ENCODE results near the gene PECR.

PECR gene

DNA sequence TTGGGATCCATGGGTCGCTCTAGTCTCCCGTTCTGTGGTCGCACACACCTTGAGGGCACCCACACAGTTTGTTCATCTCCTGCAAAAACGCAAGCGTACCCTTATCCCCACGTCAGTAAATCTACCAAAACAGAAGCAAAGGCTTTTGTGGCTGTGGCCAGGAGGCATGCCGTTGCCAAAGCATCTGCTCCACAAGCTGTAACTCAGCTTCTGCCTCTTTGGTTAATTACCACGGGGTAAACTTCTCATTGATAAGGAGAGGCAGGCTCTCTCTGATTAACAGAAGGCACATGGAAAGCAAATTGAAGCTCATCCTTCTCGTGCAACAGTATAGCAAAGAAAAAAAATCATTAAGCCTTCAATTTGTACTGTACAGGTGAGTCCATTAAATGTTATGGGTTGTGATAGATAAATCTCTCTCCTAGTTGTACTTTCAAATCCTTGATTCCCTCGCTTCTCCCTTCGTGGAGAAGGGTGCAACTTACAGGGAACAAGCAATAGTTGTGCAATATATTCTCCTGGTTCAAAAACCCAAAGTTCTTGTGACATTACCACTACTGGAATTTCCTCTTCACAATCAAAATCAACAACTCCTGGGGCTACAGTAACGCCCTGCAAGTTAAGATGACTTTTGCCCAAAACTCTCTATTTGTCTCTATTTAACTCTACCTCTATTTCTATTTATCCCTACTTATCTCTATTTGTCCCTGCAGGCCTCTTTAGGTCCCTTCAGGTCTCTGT lies 10.3 kb downstream of the PECR start:
- DNase-seq (ENCODE audit: low spot score): no peak

DNA sequence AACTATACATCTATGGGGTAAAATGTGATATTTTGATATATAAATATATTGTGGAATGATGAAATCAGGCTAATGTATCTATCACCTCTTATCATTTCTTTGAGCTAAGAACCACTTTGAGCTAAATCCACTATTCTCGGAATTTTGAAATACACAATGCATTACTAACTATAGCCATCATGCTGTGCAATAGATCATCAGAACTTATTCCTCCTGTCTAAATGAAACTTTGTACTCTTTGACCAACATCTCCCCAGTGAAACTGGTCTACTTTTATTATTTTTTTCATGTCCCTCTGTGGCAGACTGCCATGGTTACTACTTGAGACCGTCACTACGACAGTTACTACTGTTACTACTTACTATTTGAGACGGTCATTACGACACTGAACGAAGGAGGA lies 11.4 kb downstream of the PECR start:
- DNase-seq (ENCODE audit: low spot score): no peak

DNA sequence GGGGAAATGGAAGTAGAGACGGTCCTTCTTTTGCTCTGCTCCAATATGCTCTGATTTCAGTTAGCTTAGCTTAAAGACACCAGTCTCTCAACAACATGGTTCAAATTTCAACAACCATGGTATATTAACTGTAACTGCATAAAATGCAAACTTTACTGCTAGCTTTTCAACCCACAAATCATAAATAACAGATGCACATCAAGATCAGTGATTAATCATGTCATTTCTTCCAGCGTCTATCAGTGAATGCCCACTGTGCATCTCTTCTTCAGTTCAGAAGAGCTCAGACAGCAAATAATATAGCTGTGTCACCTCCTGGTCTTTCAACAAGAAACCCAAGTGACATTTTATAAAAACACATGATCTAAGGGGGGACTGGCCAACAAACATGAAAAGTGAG lies 12.6 kb downstream of the PECR start:
- DNase-seq (ENCODE audit: low spot score): no peak

DNA sequence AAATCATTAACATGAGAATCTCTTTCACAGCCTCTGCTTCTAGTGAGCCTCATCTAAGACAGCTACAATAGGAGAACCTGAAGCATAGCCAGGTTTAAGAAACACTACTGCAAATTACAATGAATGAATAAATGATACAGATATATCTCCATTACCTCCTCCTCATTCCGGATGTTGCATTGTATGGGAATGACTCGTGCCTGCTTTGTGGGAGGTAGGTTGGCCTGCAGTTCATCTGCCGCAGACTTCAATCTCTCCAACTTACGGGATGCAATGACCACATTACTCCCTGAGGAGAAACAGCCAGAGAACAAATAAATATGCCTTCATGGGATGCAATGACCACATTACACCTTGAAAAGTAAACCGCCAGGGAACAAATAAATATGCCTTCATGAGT lies 15.4 kb downstream of the PECR start:
- DNase-seq (ENCODE audit: low spot score): no peak

DNA sequence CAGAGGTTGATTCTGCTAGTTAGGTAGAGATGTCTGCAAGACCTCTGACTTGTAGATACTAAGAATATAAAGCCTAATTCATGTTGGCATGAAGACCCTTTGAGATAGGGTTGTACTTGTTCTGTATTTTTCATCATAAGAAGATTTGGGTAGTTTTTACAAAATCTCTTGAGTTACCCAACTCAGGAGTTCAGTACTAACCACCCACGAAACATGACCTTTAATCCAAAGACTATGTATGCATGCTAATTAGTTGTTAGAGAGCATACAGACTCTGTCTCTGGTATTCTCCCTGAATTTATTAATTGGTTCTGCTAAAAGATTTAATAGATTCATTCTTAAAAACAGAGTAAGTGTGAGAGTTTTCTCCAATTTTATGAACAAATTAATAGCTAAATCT lies 16.9 kb downstream of the PECR start:
- no peak for DNase-seq (ENCODE audit: low spot score)

DNA sequence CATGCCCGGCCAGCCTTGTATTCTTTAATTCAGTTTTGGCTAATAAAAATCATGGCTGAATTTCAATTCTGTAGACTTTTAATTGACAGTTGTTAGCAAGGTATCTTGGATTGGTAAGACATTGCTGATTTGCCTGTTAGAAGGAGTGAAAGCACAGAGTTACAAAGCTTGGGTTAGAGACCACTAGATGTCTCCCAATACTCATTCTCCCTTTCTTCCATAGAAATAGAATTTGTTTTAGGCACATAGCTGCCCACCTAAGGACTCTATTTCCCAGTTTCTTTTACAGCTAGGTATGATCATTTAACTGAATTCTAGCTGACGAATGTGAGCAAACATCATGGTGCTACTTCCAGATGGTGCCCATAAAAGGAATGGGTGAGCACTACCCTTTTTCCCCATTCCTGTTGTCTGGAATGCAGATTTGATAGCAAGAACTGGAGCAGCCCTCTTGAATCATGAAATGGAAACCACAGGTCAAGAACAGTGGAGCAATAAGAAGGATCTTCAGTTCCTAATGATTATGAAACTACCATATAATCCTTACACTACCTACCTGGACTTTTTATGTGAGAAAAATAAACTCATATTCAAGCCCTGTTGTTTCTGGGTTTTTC lies 17.5 kb downstream of the PECR start:
- no peak for DNase-seq (ENCODE audit: low spot score)

DNA sequence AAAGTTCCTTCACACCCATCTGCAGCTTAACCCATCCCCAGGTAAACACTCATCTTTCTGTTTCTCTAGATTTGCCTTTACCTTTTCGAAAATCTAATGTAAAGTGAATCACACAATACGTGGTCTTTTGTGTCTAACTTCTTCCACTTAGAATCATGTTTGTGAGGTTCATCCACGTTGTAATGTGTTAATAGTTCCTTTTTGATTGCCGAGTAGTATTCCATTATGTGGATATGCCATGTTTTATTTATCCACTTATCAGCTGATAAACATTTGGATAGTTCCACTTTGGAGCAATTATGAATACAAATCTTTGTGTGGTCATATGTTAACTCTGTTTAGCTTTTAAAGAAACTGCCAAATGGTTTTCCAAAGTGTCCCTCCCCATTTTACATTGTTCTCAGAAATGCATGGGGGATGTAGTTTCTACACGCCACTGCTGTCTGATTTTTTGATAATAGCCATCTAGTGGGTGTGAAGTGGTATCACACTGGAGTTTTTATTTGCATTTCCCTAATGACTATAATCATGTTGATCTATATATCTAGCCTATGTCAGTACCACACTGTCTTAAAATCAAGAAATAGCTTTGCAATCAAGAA lies 22.3 kb downstream of the PECR start:
- DNase-seq (ENCODE audit: low spot score): no peak

DNA sequence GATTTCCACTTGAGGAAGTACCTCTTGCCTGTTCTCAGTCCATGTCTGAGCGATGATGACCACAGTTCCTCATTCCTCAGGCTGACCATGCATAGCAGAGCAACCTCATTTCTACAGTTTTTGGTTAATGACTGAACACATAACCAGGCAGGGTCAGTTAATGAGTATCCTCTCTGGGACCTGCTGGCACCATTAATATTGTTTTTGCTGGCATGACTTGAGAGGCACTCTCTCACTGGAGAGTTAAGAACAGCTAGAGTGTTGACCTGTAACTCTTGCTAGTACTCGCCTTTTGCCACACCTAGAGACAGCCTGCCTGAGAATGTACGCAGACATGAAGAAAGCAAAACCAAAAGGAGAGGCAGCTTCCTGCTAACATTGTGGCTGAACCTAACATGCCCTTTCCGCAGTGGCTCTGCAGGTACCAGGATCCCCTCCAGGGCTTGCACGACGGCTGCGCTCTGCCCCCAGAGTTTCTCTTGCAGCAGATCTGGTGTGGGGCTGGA lies 23.9 kb downstream of the PECR start:
- DNase-seq (ENCODE audit: low spot score): no peak

DNA sequence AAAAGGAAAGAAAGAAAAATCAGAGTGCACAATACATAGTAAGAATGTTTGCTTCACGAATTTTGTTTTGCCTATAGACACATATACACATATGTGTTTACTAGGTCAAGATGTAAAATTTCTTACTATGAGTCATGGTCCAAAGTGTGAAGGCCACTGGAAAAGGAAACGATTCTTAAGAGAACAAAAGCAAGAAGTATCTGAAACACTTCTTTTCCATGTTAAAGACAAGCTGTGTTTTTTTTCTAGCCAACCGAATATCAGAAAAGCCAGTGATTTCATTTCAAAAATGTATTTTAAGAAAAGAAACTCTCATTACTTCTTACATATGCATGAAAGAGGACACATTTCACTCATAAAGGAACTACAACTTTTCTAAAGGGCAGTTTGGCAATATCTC lies 24.9 kb downstream of the PECR start:
- DNase-seq (ENCODE audit: low spot score): no peak

DNA sequence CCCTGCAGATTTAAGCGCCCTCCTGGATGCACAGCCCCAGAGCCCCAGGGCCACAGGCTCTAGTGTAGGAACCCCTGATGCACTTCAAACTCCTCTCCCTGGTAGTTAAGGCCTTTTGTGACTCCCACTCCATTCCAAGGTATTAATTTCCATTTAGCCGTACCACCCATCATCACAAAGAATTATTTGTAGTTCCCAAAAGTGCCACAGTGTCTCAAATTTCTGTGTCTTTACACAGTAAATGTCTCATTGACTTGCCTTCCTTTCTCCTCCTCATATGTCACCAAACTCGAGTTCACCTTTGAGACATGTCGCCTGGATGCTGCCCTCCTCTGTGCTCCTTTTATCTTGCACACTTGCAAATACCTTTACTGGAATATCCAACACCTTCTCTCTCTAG lies 25.9 kb downstream of the PECR start:
- no peak for DNase-seq (ENCODE audit: low spot score)

DNA sequence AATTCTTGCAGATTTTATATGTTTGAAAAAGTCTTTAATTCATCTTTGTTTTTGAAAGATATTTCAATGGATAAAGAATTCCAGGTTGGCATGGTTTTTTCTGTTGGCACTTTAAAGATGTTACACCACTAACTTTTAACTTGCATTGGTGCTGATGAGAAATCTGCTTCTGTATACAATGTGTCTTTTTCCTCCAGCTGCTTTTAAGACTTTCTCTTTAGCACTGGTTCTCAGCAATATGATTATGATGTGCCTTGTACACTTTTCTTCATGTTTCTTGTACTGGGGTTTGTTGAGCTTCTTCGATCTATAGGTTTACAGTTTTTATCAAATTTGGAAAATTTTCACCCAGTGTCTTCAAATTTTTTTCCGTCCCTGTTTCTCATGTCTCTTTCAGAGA lies 29.2 kb downstream of the PECR start:
- DNase-seq (ENCODE audit: low spot score): no peak

DNA sequence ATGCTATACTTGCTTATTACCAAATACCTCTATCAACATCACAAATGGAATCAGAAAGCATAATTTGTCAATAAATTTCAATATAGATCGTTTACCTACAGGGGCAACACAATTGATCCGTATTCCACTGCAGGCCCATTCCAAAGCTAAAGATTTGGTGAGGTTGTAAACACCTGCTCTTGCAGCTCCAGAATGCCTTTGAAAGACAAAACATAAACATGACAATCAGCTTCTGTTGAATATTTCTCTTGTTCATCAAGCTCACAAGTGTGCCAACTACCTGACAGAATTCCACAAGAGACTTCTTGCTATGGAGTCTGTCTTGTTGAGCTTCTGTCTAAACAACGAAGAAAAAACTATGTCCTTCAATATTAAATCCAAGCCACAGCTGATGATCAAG lies 30.3 kb downstream of the PECR start:
- DNase-seq (ENCODE audit: low spot score): no peak

DNA sequence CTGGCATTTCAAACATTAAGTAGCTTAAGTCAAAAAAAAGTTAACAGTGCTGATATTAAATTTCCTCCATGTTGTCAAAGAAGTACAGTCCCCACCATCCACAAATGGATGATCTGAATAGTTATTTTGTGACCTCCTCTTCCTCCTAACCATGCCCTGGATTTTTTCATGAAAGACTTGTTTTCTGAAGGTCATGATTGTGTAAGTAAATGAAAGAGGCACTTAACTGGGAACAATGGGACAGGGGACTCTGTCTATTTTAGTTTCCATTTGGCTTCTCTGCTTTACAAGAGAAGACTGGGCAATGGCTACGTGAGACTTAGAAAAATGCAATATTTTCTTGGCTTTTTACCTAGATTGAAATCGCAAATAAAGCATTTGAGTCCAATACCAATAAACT lies 32.2 kb downstream of the PECR start:
- DNase-seq (ENCODE audit: low spot score): no peak

DNA sequence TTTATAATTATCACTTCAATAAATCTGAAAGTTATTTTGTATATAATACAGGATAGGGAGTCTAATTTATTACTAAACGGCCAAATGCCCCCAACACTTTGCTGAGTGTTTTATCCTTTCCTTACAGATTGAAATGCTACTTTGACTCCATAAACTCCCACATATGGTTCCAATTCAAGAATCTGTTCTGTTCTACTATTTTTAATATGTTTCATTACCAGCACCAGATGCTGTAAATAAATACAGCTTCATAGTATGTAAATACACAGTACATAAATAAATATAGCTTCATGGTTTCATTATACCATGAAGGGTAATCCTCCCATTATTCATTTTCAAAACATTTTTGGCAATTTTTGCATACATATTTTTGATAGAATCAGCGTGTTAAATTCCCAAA lies 34.2 kb downstream of the PECR start:
- no peak for DNase-seq (ENCODE audit: low spot score)

DNA sequence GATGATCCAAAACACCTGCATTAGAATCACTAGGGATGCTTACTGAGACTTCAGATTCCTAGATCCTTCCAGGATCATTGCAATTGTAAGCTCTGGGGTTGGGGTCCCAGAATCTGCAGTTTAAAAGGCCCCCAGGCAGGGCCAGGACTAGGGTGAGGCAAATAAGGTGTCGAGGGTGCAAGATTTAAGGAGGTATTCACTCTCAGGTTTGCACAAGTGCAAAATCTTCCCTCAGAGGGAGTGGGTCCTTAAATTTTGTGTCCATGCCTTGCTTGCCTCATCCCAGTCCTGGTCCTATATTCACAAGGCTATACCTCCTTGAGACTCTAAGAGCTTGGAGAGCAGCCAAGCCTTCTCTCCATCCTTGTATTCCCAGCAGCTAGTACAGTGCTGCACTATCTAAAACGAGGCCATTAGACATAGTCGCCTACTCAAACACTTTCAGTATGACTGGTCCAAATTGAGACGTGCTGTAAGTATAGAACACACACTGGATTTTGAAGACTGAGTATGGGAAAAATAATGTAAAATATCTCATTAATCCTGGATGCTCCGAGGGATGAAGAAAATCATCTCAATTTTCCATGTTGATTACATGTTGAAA lies 36.6 kb downstream of the PECR start:
- DNase-seq (ENCODE audit: low spot score): no peak

DNA sequence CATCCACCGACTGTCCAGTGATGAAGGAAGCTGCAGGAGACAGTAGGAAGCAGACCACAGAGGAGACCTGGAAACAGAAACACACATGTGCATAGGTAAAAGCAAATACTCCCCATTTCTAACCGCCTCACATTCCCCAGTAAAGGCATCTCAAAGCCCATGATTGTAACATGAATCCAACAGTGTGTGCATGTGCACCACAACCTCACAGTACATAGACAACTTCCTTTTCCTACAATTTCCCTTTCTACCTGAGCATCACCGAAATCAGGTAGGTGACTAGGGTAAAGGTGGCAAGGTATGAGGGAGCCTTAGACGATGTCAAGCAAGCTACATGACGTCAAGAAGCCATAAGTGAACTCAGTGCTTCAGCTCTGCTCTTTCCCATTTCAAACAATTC lies 37.7 kb downstream of the PECR start:
- no peak for DNase-seq (ENCODE audit: low spot score)

DNA sequence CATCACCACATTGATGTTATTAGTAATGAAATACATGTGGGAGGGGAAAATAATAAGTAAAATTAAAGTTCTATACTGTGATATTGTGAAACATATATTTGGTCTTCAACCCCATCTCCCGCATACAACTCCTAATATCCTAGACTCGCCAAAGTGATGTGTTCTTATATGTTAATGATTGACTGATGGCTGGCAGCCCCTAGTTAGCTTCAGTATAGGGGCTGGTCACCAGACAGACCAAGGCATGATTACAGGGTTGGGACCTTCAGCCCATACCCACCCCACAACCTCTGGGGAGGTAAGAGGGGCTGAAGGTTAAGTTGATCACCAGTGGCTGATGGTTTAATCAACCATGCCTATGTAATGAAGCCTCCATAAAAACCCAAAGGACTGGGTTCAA lies 40.2 kb downstream of the PECR start:
- DNase-seq (ENCODE audit: low spot score): no peak

DNA sequence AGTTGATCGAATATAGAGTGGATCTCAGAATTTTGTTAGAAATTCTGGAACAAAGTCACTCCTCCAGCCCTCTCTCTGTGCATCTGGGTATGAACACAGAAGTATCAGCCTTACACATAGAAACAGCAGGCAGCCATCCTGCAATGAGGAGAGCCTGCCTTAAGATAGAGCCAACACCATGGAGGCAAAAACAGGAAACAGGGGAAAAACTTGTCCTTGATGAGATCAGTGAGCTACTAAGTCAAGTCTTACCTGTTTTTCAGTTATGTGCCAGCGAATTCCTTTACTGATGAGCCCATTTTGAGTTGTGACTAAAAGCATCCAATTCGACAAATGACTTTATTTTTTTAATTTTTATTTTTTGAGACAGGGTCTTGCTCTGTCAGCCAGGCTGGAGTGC lies 41.7 kb downstream of the PECR start:
- DNase-seq (ENCODE audit: low spot score): no peak

DNA sequence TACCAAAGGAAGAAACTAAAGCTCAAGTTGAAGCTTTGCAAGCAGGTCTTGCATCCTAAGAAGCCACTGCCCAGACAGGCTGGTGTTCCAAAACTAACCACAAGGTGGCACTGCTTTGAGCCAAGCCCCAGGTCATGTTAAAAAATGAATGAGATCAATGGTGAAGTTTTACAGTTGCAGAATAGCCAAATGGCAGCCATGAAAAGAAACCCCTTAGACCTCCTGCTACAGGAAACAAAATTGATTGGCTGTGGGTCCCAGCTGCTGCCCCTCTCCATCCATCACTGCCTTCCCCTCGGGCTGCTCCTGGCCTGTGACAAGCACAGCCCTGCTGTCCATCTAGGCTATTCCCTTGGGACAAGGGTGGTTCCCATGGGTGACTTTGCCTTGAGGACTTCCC lies 47.5 kb downstream of the PECR start:
- DNase-seq (ENCODE audit: low spot score): peak; percentile 30

DNA sequence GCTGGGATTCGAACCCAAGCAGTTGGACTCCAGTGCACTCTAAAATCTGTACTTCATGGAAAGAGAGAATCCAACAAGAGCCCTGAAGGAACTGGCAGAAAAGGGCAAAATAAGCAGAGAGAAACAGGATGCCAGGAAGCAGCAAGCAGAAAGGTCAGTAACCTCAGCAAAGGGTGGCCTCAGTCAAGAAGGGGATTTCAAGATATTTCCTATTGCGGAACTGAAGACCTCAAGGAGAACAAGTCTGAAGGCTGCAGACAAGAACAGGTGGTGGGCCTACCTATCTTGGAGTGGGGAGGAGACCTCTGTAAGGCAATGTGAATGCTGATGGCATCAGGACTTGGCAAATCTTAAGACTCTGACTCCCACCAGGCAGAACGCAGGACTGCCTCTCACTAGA lies 48.2 kb downstream of the PECR start:
- DNase-seq (ENCODE audit: low spot score): no peak

DNA sequence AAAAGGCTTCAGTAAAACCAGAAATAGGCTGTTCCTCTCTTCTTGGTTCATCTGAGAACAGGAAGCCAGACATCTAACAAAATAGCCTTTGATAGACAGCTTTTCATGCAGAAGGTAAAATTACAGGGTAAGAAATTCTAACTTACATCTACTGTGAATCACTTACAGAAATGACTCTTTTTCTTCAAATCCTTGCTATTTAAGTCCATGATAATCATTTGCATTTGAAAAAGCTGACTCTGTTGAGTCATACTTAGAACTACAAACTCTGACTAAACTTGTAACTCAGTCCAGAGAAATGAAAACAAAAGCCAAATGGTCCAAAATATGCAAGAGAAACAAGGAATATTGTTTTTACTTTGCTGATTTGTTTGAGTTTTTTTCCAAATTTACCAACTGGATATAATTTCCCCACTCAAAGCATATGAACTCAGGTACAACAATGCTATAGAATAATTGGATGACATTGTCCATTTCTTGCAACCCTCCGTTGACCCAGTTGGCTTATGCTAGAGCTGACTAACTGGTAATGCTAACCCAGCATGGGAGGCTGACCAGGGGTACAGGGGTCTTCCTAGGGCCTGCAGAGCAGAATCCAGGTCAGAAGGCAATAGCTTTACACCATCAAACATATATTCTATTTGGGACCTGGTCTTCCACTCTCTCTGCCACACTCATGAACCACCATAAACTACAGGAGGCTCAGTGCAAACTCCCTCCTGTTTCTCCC lies 49.5 kb downstream of the PECR start:
- DNase-seq (ENCODE audit: low spot score): no peak

DNA sequence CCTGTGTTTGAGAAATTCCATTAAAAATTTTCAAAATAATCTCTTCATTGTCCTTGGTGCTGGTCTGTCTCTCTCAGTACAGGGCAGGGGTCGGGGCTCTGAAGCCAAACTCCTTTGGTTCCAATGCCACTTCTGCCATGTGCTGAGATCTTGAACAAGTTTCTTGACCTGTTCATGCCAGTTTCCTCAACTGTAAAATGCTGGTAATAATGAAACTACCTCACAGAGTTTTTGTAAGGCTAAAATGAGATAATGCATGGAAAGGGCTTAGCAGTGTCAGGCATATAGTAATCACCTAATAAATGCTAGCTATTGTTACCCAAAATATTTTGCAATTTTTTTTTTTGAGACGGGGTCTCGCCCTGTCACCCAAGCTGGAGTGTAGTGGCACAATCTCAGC lies 51.4 kb downstream of the PECR start:
- no peak for DNase-seq (ENCODE audit: low spot score)
